ENCODE measurements around the gene FAM136A.
"Not testable (repeated sequence)": the region's sequence is repeated elsewhere in the genome, so short reads cannot be mapped to it uniquely, and the experiment has no call there.

FAM136A gene

GRCh38 chr2:70305531-70305930, 3.7 kb upstream of the FAM136A start:
- H3K4me3 Mint-ChIP-seq: no peak overlapping the region
- H3K9me3 Mint-ChIP-seq: no peaks in the 10 kb centered on the region
- no peak for TF ChIP-seq CTCF (IDR thresholded peaks at IDR 0.05; ENCODE audit: unreplicated experiment in 3 of 3)
- peaks cover 7% of the 10 kb centered on the region for H3K4me1 Mint-ChIP-seq
- H3K27ac Mint-ChIP-seq: no peak overlapping the region
- peaks cover 3% of the 10 kb centered on the region for H3K36me3 Mint-ChIP-seq (ENCODE audit: low read depth)
- peaks cover 11% of the 10 kb centered on the region for H3K27me3 Mint-ChIP-seq (ENCODE audit: low read depth)

- H3K27ac Mint-ChIP-seq: no peak overlapping the region
- TF ChIP-seq CTCF (IDR thresholded peaks at IDR 0.05; ENCODE audit: unreplicated experiment in 3 of 3): no peak
- H3K36me3 Mint-ChIP-seq (ENCODE audit: low read depth): peaks cover 9% of the 10 kb centered on the region
- H3K9me3 Mint-ChIP-seq: no peaks in the 10 kb centered on the region
- H3K4me1 Mint-ChIP-seq: peaks cover 8% of the 10 kb centered on the region
- peaks cover 5% of the 10 kb centered on the region for H3K27me3 Mint-ChIP-seq (ENCODE audit: low read depth)
- peak overlapping the region in 1 of 3 experiments; percentile 25 for H3K4me3 Mint-ChIP-seq
These were observed 2.6 kb upstream of the FAM136A start for GRCh38 chr2:70304498-70304897.

GRCh38 chr2:70303186-70303585, 1.3 kb upstream of the FAM136A start:
- Mint-ChIP-seq H3K36me3 (ENCODE audit: low read depth) (peaks cover 19% of the 10 kb centered on the region), H3K27ac (no peak overlapping the region), H3K4me1 (peaks cover 8% of the 10 kb centered on the region), H3K4me3 (peak overlapping the region; percentile 29 to 52 (median 49)), H3K27me3 (ENCODE audit: low read depth) (no peaks in the 10 kb centered on the region), H3K9me3 (no peaks in the 10 kb centered on the region)
- no peak for TF ChIP-seq CTCF (IDR thresholded peaks at IDR 0.05; ENCODE audit: unreplicated experiment in 3 of 3)

GRCh38 chr2:70302195-70302546, 304 bp upstream of the FAM136A start:
- Mint-ChIP-seq H3K36me3 (ENCODE audit: low read depth) (peaks cover 23% of the 10 kb centered on the region), H3K4me3 (peak overlapping the region; percentile 93 to 95 (median 94)), H3K27ac (peak overlapping the region in 1 of 3 experiments; percentile 70)
- not testable (repeated sequence) for H3K27me3 Mint-ChIP-seq (ENCODE audit: low read depth); H3K9me3 Mint-ChIP-seq; H3K4me1 Mint-ChIP-seq

- Mint-ChIP-seq H3K9me3 (no peaks in the 10 kb centered on the region), H3K4me3 (peak overlapping the region; percentile 93 to 95 (median 94)), H3K36me3 (ENCODE audit: low read depth) (peaks cover 23% of the 10 kb centered on the region), H3K4me1 (peaks cover 8% of the 10 kb centered on the region), H3K27ac (peak overlapping the region; percentile 83 to 97 (median 91)), H3K27me3 (ENCODE audit: low read depth) (no peaks in the 10 kb centered on the region)
- no peak for TF ChIP-seq CTCF (IDR thresholded peaks at IDR 0.05; ENCODE audit: unreplicated experiment in 3 of 3)
These were observed 1.0 kb downstream of the FAM136A start for GRCh38 chr2:70300771-70301343.

GRCh38 chr2:70297828-70298227, 4.0 kb downstream of the FAM136A start:
- not testable (repeated sequence) for H3K9me3 Mint-ChIP-seq; H3K27ac Mint-ChIP-seq; H3K27me3 Mint-ChIP-seq (ENCODE audit: low read depth)
- Mint-ChIP-seq H3K36me3 (ENCODE audit: low read depth) (peaks cover 23% of the 10 kb centered on the region), H3K4me1 (peaks cover 14% of the 10 kb centered on the region), H3K4me3 (peak overlapping the region in 2 of 3 experiments; percentile 47 to 50)

GRCh38 chr2:70283500-70284191, 18.2 kb downstream of the FAM136A start:
- H3K9me3 Mint-ChIP-seq: no peaks in the 10 kb centered on the region
- H3K27ac Mint-ChIP-seq: peak overlapping the region in 1 of 3 experiments; percentile 51
- no peak for TF ChIP-seq CTCF (IDR thresholded peaks at IDR 0.05; ENCODE audit: unreplicated experiment in 3 of 3)
- no peaks in the 10 kb centered on the region for H3K4me1 Mint-ChIP-seq
- H3K36me3 Mint-ChIP-seq (ENCODE audit: low read depth): peaks cover 69% of the 10 kb centered on the region
- H3K4me3 Mint-ChIP-seq: no peak overlapping the region
- no peaks in the 10 kb centered on the region for H3K27me3 Mint-ChIP-seq (ENCODE audit: low read depth)

Measured in nephron (organoid).